MCF 10A (cell line): Measurements from ENCODE around the gene PRG2. TPM values are rescaled to one million over a fixed set of nuclear protein-coding genes. Genes with fewer than 3 reads are reported as not detected.

Experiments used
- BruUV-seq: library from RNA; stranded (reverse); fragments of 400-500 nt; replicated peaks from 2 replicates; lab custom pipeline; 2021; lab: Mats Ljungman, UMichigan
- CTCF ChIA-PET: fragments of 300-600 bp; sonication (Branson Sonifier 250); formaldehyde crosslinking; extraction: SDS; loops from one replicate; lab custom pipeline; 2021; ENCODE audit warnings: antibody characterized with exemption, inconsistent platforms; lab: Yijun Ruan, JAX
- POLR2A ChIA-PET: fragments of 300-600, 350-650 bp; sonication (Branson Sonifier 250); formaldehyde crosslinking; extraction: SDS; loops from one replicate; lab custom pipeline; 2020; ENCODE audit warnings: antibody characterized with exemption, inconsistent platforms; lab: Yijun Ruan, JAX
- DNase-seq: peaks from one replicate; pipeline ENCODE4 v3.0.0-alpha.2; 2018; ENCODE audit not compliant: unreplicated experiment
- H3K27ac Mint-ChIP-seq: one replicate; pipeline ENCODE4 v1.8.0; 2022; ENCODE audit warnings: mild to moderate bottlenecking, low read depth, mixed read lengths; ENCODE audit not compliant: unreplicated experiment
- H3K27me3 Mint-ChIP-seq: one replicate; pipeline ENCODE4 v1.8.0; 2022; ENCODE audit warnings: mixed read lengths; ENCODE audit not compliant: insufficient read depth, unreplicated experiment
- H3K36me3 Mint-ChIP-seq: one replicate; pipeline ENCODE4 v1.8.0; 2022; ENCODE audit warnings: mild to moderate bottlenecking, moderate library complexity, mixed read lengths; ENCODE audit not compliant: insufficient read depth, unreplicated experiment
- H3K4me1 Mint-ChIP-seq: one replicate; pipeline ENCODE4 v1.8.0; 2022; ENCODE audit warnings: mixed read lengths; ENCODE audit not compliant: insufficient read depth, unreplicated experiment
- H3K4me3 Mint-ChIP-seq: one replicate; pipeline ENCODE4 v1.8.0; 2022; ENCODE audit warnings: mild to moderate bottlenecking, moderate library complexity, mixed read lengths; ENCODE audit not compliant: unreplicated experiment
- H3K9me3 Mint-ChIP-seq: one replicate; pipeline ENCODE4 v1.8.0; 2022; ENCODE audit warnings: mixed read lengths; ENCODE audit not compliant: unreplicated experiment
- intact Hi-C: fragments of 100-400 bp; cut with micrococcal nuclease; formaldehyde crosslinking; loops from 2 replicates; pipeline ENCODE4 v1.14.1; 2022
- total RNA-seq: library from RNA; stranded (reverse); gene quantifications from 2 replicates; pipeline ENCODE4 v1.2.3, GENCODE V29; 2022
- TF ChIP-seq, protein P1 (sequence below): fragments of 200-600 bp; IDR thresholded peaks from one replicate; pipeline ENCODE4 v1.8.0; 2022; ENCODE audit warnings: antibody characterized with exemption, mild to moderate bottlenecking; ENCODE audit not compliant: unreplicated experiment

PRG2 gene
- total RNA-seq, 1 experiment from 2014 or later, result not detected

DNA sequence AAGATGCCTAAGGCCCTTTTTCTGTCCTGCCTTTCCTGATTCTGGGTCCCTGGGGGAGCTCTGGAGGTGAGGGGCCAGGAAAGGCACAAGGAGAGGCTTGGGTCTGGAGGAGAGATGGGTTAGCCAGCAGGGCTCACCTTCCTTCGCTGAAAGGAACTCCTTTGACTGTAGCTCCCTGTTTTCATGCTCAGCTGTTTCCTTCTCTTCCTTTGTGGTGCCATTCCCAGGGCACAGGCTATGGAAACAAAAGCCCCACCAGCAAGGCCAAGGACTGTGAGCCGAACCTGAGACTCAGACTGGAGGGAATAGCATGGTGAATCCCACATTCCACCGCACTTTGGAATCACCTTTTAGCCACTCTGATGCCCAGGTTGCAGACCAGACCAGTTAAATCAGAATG, 26.0 kb upstream of the PRG2 start:
- TF ChIP-seq, protein P1, sequence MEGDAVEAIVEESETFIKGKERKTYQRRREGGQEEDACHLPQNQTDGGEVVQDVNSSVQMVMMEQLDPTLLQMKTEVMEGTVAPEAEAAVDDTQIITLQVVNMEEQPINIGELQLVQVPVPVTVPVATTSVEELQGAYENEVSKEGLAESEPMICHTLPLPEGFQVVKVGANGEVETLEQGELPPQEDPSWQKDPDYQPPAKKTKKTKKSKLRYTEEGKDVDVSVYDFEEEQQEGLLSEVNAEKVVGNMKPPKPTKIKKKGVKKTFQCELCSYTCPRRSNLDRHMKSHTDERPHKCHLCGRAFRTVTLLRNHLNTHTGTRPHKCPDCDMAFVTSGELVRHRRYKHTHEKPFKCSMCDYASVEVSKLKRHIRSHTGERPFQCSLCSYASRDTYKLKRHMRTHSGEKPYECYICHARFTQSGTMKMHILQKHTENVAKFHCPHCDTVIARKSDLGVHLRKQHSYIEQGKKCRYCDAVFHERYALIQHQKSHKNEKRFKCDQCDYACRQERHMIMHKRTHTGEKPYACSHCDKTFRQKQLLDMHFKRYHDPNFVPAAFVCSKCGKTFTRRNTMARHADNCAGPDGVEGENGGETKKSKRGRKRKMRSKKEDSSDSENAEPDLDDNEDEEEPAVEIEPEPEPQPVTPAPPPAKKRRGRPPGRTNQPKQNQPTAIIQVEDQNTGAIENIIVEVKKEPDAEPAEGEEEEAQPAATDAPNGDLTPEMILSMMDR, result no peak
- no TSS peak for BruUV-seq
- H3K4me3 Mint-ChIP-seq, result no peak overlapping the region
- H3K36me3 Mint-ChIP-seq, result peaks cover 76% of the 10 kb centered on the region
- CTCF ChIA-PET, result interaction anchor here (1.0 to 1.8 kb wide), 2 partner anchors 11 to 111 kb away, joined by 6 to 7 read pairs; no protein-coding TSS in a partner anchor
- H3K9me3 Mint-ChIP-seq, result no peaks in the 10 kb centered on the region
- no peaks in the 10 kb centered on the region for H3K27me3 Mint-ChIP-seq
- H3K27ac Mint-ChIP-seq, result peak overlapping the region; percentile 76
- intact Hi-C loops, result no loop called here
- POLR2A ChIA-PET, result interaction anchor here (1.2 kb wide), 1 partner anchor 15 kb away, joined by 4 read pairs; no protein-coding TSS in a partner anchor
- no peak for DNase-seq
- peaks cover 11% of the 10 kb centered on the region for H3K4me1 Mint-ChIP-seq

DNA sequence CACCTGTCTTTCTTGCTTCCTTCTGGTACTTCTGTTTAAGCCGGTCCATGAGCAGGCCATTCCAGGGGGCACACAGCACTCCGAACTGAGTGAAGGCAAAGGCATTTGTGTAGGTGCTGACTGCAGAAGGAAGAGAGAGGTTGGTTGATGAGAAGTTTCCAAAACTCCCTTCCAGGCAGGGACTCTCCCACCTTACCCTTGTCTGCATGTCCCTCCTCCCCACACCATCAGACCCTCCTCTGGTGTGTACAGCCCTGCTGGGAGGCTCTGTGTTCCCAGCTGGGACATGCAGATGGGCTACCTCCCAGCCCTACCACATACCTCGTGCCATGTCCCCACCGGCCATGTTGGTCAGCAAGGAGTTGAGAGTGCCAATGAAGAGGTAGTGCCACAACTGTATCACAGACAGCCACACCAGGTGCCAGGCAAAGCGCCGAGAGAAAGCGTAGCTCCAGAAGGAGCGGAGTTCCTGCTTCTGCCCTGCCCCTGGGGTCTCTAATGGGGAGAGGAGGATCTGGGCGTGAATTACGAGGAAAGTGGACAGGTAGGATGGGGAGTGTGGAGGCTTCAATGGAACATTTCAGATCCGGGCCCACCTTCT, 24.3 kb upstream of the PRG2 start:
- BruUV-seq, result no TSS peak
- intact Hi-C loops, result no loop called here
- Mint-ChIP-seq H3K4me1 (peaks cover 17% of the 10 kb centered on the region), H3K36me3 (peaks cover 89% of the 10 kb centered on the region), H3K9me3 (no peaks in the 10 kb centered on the region), H3K27ac (no peak overlapping the region), H3K4me3 (no peak overlapping the region), H3K27me3 (no peaks in the 10 kb centered on the region)
- ChIA-PET CTCF (no interaction called here), POLR2A (no interaction called here)
- DNase-seq, result no peak
- TF ChIP-seq, protein P1, result no peak

DNA sequence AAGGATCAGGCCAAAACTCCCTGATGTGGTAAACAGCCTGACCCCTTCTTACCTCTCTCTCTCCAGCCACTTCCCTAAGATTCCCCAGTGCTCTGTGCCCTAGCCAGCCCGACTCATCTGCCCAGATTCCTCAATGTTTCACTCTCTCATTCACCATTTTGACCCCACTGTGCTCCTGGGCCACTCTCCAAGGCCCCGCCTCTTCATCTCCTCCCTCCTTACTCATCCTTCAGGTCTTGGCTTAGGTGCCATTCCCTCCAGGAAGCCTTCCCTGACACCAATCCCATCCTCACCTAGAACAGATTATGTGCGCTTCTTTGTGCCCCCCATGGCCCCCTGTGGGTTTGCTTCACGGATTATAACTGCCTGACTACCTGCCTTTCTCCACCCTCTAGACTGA, 23.2 kb upstream of the PRG2 start:
- CTCF ChIA-PET, result no interaction called here

DNA sequence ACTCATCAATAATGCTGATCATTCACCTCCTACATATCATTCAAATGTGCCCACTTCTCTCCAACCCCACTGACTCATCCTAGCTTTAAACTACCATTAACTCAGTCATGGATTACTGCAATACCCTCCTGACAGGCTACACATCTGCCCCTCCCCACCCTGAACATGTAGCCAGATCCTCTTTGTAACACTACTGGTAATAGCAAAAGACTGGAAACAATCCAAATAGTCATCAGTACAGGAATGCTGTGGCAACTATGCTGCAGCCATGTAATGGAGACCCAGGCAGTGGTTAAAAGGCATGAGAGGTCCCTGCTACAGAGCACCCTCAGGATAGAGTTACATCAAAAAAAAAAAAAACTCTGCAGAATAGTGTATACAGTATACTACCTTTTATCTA, 19.8 kb upstream of the PRG2 start:
- intact Hi-C loops, result no loop called here
- H3K9me3 Mint-ChIP-seq, result no peaks in the 10 kb centered on the region
- TF ChIP-seq, protein P1, result no peak
- POLR2A ChIA-PET, result no interaction called here
- H3K27ac Mint-ChIP-seq, result no peak overlapping the region
- H3K4me3 Mint-ChIP-seq, result no peak overlapping the region
- H3K27me3 Mint-ChIP-seq, result no peaks in the 10 kb centered on the region
- H3K4me1 Mint-ChIP-seq, result peaks cover 23% of the 10 kb centered on the region
- DNase-seq, result peak; percentile 35
- H3K36me3 Mint-ChIP-seq, result peaks cover 85% of the 10 kb centered on the region
- CTCF ChIA-PET, result interaction anchor here (0.6 kb wide), 2 partner anchors 116 to 355 kb away, joined by 3 read pairs; no protein-coding TSS in a partner anchor
- no TSS peak for BruUV-seq

More for the DNA sequence above, 23.2 kb upstream of the PRG2 start:
- TF ChIP-seq, protein P1, result no peak
- no TSS peak for BruUV-seq
- DNase-seq, result no peak
- Mint-ChIP-seq H3K4me3 (no peak overlapping the region), H3K27ac (peak overlapping the region; percentile 13), H3K9me3 (no peaks in the 10 kb centered on the region), H3K4me1 (peaks cover 17% of the 10 kb centered on the region), H3K27me3 (no peaks in the 10 kb centered on the region), H3K36me3 (peaks cover 90% of the 10 kb centered on the region)
- intact Hi-C loops, result no loop called here
- POLR2A ChIA-PET, result no interaction called here
